GM19239 (cell line): ENCODE results near the gene SFT2D1.

Experiments used
- DNase-seq: peaks from one replicate; pipeline ENCODE4 v3.0.0; 2011; ENCODE audit warnings: low spot score; ENCODE audit not compliant: insufficient read length
- FAIRE-seq: peaks from 2 replicates; lab custom pipeline; 2011; peaks lifted over from hg19 to GRCh38; lab: Jason Lieb, UNC

SFT2D1 gene

GRCh38 chr6:166282394-166283032, 59.8 kb downstream of the SFT2D1 start:
- DNase-seq = no peak
- no peak for FAIRE-seq

DNA sequence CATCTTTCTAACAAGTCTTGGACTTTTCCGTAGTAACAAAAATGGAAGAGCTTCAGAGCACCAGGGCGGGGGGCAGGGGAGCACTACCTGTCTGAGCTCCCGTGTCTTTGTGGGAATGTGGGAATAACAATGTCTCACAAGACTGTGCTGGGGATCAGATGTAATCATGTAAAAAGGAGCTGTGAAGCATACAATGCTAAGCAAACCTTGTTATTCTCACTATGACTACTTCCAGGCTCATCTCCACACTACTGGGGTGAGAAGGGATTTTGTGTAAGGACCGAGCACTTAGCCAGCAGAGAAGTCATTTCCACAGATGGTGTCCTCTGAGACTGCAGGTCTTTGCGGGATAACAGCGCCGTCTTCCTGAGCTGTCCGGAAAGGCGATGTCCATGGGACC, 61.2 kb downstream of the SFT2D1 start:
- no peak for FAIRE-seq
- no peak for DNase-seq

- DNase-seq = no peak
- peak; percentile 23 for FAIRE-seq
Measured at GRCh38 chr6:166279393-166279679, 63.0 kb downstream of the SFT2D1 start.

GRCh38 chr6:166278579-166279392, 63.6 kb downstream of the SFT2D1 start:
- no peak for DNase-seq

GRCh38 chr6:166277892-166278578, 64.3 kb downstream of the SFT2D1 start:
- no peak for FAIRE-seq
- no peak for DNase-seq

More at GRCh38 chr6:166278579-166279392, 63.6 kb downstream of the SFT2D1 start:
- peak; percentile 68 for FAIRE-seq

DNA sequence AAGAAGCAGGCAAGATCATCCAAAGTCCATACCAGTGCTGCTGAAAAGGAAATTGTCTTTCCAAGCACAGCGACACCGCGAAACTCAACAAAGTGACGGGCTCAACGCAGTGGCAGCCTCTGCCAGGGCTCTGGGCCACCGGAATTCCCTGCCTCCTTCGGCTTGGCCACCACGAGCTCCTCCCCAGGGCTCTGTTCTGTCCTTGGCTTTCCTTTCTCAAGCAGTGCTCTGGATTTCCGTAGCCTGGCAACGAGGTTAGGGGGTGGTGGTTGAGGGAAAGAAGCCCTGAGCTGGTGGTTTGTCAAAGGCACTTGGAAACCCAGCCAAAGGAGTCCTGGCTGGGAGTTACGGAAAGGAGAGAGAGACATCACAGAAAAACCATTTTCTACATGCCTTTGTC, 65.3 kb downstream of the SFT2D1 start:
- FAIRE-seq (no peak), DNase-seq (no peak)

DNA sequence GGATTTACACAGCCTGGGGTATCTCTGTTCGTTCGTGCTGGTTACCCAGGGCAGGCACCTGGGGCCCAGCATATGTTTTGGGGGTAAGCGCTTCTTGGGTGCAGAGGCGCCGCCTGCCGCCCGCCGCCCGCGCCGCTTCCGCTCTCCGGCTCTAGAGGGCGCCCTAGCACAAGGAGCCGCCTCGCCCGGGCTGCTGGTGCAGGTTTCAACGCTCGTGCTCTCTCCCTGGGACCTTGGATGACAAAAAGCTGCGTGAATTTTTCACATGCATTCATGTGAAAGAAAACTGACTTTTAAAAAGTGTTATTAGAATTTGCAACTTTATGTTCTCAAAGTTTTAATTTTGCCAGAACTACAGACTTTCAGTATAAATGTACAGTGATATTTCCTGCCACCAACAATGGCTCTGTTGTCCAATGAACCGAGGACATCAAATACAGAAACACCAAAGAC, 66.6 kb downstream of the SFT2D1 start:
- peak; percentile 70 for DNase-seq
- FAIRE-seq = peak; percentile 87

DNA sequence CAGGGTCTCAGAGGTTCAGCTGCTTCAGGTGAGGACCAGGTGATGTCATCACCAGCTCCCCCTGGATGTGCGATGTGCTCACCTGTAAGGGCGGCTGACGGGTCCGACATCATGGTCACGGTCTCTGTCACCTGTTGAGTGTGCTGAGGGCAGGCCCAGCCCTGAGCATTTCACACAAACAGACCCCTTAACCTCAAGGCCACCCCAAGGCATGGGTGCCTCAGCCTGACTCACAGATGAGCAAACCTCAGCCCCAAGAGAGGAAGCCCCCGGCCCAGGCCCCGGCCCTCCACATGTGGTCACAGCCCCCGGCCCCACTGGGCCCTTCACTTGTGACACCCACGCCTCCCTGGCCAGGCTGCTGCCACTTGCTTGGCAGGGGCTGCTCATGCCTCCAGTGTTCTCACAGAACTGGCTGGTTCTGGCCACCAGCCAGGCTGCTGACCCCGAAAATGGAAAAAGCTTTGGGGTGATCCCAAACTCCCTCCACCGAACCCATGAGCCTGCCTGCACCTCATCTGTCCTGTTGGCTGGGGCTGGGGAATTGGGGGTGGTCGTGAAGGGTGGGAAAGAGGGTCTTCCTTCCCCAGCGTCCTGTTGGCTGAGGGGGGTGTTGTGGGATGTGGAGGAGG, 67.5 kb downstream of the SFT2D1 start:
- no peak for FAIRE-seq
- no peak for DNase-seq

DNA sequence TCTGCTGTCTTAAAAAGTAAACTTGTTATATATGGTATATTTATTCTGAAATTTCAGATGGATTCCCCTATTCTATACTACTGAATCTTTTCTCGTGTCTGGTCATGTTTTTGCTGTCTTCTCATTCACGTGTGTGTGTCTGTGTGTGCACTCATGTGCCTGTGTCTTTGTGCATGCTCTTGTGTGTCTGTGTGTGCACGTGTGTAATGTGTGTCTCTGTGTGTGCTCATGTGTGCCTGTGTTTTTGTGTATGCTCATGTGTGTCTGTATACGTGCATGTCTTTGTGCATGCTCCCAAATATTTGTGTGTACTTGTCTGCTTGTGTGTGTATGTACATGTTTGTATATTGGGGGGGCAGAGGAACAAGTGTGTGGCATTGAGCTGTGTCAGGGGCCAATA, 68.2 kb downstream of the SFT2D1 start:
- DNase-seq (no peak), FAIRE-seq (no peak)

DNA sequence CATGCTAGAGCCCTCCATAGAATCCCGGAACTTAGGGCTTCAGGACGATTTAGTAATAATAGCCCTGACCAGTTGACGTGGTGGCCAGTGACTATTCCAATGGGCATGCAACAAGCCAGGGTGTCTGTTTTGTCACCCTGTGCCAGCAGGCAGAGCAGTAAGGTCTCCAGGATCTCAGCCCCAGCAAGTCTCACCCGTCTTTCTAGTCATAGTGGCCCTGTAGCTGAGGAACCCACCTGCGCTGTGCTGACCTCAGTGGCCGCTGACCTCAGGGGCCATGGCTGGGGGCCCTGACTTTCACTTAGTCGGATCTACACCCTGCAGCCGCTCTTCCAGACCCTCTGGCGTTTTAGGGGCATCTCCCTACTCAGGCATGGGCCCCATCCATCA, 71.0 kb downstream of the SFT2D1 start:
- no peak for FAIRE-seq
- no peak for DNase-seq

DNA sequence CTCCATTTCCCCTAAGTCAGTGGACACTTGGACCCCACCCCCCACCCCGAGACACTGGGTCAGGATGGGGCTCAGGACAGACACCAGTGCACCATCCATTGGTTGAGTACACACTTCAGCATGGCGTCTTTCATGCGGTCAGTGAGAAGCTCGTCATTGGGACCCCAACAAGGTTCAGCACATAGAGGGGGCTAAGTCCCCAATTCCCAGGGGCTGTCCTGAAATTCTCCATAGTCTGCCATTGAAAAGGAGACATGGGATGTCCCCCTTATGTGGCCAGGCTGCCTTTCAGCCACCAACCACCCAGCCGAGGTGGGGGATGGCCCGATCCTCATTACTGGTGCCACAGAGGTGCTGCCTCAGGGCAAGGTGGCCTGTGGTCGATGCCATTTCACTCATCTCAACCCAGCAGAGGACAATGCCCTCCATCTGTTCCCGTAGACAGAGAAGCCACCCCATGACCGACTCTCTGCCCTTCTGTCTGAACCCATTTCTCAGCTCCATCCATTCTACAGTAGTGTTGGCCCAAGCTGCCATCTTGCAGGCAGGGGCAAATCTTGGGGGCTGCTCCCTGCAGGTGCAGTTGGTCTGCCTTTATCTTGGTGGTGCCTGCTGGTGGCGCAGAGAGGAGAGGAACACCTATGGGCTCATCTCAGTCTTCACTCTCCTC, 71.5 kb downstream of the SFT2D1 start:
- DNase-seq (no peak), FAIRE-seq (no peak)
